Measurements from ENCODE around the gene PLLP. TPM values are rescaled to one million over a fixed set of nuclear protein-coding genes. Genes with fewer than 3 reads are reported as not detected.

Gene PLLP
- total RNA-seq, 2 experiments from 2014 or later, result 0.34 to 0.54 TPM

- no peaks in the 10 kb centered on the region for H3K36me3 Mint-ChIP-seq
- H3K9me3 Mint-ChIP-seq, result no peaks in the 10 kb centered on the region
- H3K27me3 Mint-ChIP-seq, result peaks cover 7% of the 10 kb centered on the region
- DNase-seq, result no peak
- no peak overlapping the region for H3K27ac Mint-ChIP-seq
- no peak overlapping the region for H3K4me3 Mint-ChIP-seq
- H3K4me1 Mint-ChIP-seq, result peaks cover 7% of the 10 kb centered on the region
These were observed 22.9 kb upstream of the PLLP start for GRCh38 chr16:57307365-57307764.

DNA sequence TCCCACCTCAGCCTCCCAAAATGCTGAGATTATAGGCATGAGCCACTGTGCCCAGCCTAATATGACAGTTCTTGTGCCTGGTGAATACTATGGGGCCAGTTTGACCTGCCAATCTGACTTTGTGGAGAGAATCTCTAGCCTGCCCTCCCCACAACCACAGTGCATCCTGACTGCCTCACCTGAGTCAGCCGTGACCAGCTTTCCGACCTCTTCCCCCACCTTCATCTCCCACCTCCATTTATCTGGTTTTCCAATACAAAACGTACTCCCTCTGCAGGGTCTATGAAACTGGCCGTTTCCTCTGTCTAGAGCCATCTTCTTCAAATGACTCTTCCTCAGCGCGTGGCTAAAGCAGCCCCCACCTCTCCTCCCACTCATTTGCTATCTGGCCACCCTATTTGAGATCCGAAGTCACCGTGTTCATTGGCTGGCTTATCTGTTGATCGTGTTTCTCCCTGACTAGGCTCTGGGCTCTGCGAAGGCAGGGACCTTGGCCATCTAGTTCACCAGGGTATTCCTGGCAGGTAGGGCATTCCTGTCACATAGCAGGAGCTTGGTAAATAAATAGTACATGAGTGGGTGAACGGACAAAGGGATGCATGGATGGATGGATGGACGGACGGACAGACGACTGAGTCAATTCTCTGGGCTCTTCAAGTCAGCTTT, 22.3 kb upstream of the PLLP start:
- H3K27ac Mint-ChIP-seq, result no peak overlapping the region
- no peak overlapping the region for H3K4me3 Mint-ChIP-seq

DNA sequence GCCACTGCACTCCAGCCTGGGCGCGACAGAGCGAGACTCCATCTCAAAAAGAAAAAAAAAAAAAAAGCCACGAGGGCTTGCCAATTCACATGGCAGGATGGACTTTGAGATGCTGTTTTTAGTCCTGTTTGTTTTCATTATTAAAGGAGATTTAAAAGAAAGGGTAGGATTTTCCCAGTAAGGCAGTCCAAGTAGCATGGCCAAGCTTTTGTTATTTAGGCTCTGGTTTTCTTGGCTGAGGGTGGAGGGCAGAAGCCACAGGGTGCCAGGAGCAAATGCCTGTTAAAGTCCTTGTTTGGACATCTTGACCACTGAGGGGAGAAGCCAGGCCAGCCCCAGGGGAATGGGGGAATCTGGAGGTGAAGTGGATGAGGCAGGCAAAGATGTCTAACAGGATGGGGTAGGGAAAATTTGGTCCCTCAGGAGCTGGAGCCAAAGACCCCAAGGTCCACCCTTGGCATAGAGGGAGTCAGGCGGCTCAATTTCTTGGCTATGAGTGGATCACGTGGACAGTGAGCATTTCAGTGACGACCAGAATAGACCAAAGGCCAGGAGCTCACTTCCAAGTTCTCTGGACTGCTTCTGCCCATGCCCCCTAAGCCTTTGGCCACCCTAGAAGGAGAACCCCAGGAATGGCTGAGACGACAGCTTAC, 20.8 kb upstream of the PLLP start:
- Mint-ChIP-seq H3K9me3 (no peaks in the 10 kb centered on the region), H3K27me3 (peaks cover 4% of the 10 kb centered on the region), H3K4me1 (peaks cover 7% of the 10 kb centered on the region), H3K27ac (no peak overlapping the region), H3K4me3 (no peak overlapping the region), H3K36me3 (no peaks in the 10 kb centered on the region)
- no peak for DNase-seq

More for the DNA sequence above, 22.3 kb upstream of the PLLP start:
- Mint-ChIP-seq H3K27me3 (peaks cover 4% of the 10 kb centered on the region), H3K4me1 (peaks cover 7% of the 10 kb centered on the region), H3K9me3 (no peaks in the 10 kb centered on the region), H3K36me3 (no peaks in the 10 kb centered on the region)
- DNase-seq, result no peak

DNA sequence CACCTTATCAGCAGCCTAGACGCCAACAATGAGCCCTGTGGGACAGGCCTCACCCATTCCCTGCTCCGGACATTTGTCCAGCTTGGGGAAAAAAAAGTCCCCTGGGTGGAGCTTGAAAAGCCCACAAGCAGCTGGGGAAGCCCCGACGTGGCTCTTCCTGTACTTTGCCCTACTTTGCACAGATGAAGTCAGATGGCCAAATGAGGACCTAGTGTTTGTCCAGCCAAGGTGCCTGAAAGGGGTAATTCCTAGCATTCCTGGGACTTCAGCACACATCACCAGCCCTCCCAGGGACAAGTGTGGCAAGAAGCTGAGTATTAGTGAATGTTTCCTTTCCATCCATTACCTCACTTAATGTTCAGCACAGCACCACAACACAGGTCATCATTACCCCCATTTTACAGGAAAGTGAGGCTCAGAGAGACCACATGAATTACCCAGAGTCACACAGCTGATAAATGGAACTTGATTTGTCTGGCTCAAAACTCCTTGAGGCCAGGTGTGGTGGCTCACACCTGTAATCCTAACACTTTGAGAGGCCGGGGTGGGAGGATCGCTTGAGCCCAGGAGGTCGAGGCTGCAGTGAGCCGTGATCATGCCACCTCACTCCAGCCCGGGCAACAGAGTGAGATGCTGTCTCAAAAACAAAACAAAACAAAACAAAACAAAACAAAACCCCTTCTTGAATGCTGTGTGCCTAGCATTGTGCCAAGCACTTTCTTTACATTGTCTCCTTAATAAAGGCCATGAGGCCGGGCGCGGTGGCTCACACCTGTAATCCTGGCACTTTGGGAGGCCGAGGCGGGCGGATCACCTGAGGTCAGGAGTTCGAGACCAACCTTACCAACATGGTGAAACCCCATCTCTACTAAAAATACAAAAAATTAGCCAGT, 19.9 kb upstream of the PLLP start:
- no peak for DNase-seq
- peaks cover 4% of the 10 kb centered on the region for H3K27me3 Mint-ChIP-seq
- no peaks in the 10 kb centered on the region for H3K36me3 Mint-ChIP-seq
- H3K4me3 Mint-ChIP-seq, result no peak overlapping the region
- peaks cover 7% of the 10 kb centered on the region for H3K4me1 Mint-ChIP-seq
- H3K9me3 Mint-ChIP-seq, result no peaks in the 10 kb centered on the region
- H3K27ac Mint-ChIP-seq, result no peak overlapping the region

DNA sequence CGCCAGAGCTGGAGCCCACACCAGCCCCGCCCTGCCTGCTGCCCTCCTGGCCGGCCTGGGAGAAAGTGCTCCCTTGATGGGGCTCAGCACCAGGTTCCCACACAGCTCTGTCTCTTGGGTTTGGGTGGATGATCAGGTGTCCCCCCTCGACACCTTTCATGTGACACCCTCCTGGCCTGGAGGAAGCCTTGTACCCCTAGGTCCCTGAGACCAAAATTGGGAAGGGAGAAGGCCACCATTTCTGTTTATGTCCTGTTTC, 19.4 kb upstream of the PLLP start:
- no peak for DNase-seq
- no peaks in the 10 kb centered on the region for H3K36me3 Mint-ChIP-seq
- no peaks in the 10 kb centered on the region for H3K9me3 Mint-ChIP-seq
- H3K4me1 Mint-ChIP-seq, result peaks cover 7% of the 10 kb centered on the region
- no peak overlapping the region for H3K4me3 Mint-ChIP-seq
- peaks cover 4% of the 10 kb centered on the region for H3K27me3 Mint-ChIP-seq
- no peak overlapping the region for H3K27ac Mint-ChIP-seq

DNA sequence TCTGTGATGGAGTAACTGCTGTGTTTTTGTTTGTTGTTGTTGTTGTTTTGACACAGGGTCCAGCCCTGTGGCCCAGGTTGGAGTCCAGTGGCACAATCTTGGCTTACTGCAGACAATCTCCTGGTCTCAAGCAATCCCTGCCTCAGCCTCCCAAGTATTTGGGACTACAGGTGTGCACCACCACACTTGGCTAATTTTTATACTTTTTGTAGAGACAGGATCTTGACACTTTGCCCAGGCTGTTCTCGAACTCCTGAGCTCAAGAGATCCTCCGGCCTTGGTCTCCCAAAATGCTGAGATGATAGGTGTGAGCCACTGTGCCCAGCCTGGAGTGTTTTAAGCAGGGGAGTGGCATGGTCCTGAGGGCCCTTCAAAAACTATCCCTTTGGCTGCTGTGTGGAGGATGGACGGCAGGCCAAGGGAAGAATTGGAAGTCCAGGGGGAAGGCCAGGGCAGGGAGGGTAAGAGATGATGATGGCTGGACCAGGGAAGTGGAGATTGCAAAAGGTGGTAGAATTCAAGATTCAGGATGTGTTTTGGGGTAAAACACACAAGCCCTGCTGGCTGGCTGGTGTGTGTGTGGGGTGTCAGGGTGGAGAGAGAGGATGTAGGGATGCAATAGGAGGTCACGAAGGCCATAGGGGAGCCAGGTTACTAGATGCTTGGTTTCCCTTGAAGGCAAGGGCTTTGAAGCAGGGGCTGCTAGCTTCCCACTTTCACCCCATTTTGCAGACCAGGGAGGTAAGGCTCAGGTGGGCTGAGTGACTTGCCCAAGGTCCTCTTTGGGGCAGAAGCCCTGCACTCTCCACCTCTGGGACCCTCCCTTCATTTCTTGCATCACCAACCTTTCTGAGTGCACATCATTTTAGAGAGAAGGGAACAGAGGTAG, 18.8 kb upstream of the PLLP start:
- H3K4me3 Mint-ChIP-seq, result no peak overlapping the region
- H3K27ac Mint-ChIP-seq, result peak overlapping the region; percentile 11
- H3K27me3 Mint-ChIP-seq, result peaks cover 4% of the 10 kb centered on the region

GRCh38 chr16:57301126-57301817, 16.8 kb upstream of the PLLP start:
- DNase-seq, result no peak
- peaks cover 14% of the 10 kb centered on the region for H3K4me1 Mint-ChIP-seq
- H3K27ac Mint-ChIP-seq, result no peak overlapping the region
- H3K9me3 Mint-ChIP-seq, result no peaks in the 10 kb centered on the region
- H3K27me3 Mint-ChIP-seq, result no peaks in the 10 kb centered on the region
- no peak overlapping the region for H3K4me3 Mint-ChIP-seq
- no peaks in the 10 kb centered on the region for H3K36me3 Mint-ChIP-seq

More for the DNA sequence above, 18.8 kb upstream of the PLLP start:
- no peaks in the 10 kb centered on the region for H3K9me3 Mint-ChIP-seq
- no peak for DNase-seq
- H3K4me1 Mint-ChIP-seq, result peaks cover 8% of the 10 kb centered on the region
- H3K36me3 Mint-ChIP-seq, result no peaks in the 10 kb centered on the region

DNA sequence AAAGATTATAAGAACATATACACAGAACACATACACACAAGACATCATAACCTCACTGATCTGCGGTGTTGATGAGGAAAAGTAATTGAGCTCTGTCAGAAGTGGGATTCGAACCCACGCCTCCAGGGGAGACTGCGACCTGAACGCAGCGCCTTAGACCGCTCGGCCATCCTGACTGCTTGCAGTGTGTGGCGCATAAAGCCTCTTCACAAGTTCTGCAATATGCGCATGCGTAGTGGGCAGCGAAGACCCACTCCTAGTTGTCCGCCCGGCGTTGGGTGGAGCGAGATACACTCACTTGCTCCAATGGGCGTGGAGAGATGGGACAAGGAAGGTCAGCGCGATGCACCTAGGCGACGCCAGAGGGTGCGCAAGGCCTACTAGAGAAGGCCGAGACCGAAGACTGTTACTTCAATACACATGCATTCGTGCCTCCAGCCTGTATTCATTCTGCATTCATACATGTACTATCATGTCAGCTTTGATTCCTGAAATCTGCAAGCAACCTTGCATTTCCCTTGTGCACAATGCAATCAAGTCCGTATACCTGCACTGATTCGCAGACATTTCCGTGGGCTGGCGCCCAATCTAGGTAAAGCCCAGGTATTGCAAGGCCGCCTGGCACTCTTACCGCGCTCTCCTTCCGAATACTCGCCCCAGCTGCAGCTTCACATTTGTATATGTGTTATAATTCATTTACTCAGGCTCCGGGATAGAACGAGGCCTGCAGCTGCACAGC, 16.1 kb upstream of the PLLP start:
- H3K4me3 Mint-ChIP-seq, result no peak overlapping the region
- H3K27me3 Mint-ChIP-seq, result no peaks in the 10 kb centered on the region
- peak; percentile 96 for DNase-seq
- no peak overlapping the region for H3K27ac Mint-ChIP-seq
- H3K9me3 Mint-ChIP-seq, result no peaks in the 10 kb centered on the region
- H3K36me3 Mint-ChIP-seq, result no peaks in the 10 kb centered on the region
- H3K4me1 Mint-ChIP-seq, result peaks cover 14% of the 10 kb centered on the region

- Mint-ChIP-seq H3K4me1 (peaks cover 14% of the 10 kb centered on the region), H3K36me3 (no peaks in the 10 kb centered on the region), H3K9me3 (no peaks in the 10 kb centered on the region), H3K27me3 (no peaks in the 10 kb centered on the region), H3K4me3 (no peak overlapping the region), H3K27ac (no peak overlapping the region)
- DNase-seq, result peak; percentile 85
These were observed 15.4 kb upstream of the PLLP start for GRCh38 chr16:57299719-57300386.

GRCh38 chr16:57299009-57299718, 14.7 kb upstream of the PLLP start:
- Mint-ChIP-seq H3K27me3 (no peaks in the 10 kb centered on the region), H3K4me3 (no peak overlapping the region), H3K27ac (peak overlapping the region; percentile 5), H3K4me1 (peaks cover 12% of the 10 kb centered on the region), H3K36me3 (no peaks in the 10 kb centered on the region), H3K9me3 (no peaks in the 10 kb centered on the region)
- DNase-seq, result no peak

GRCh38 chr16:57297856-57298255, 13.4 kb upstream of the PLLP start:
- Mint-ChIP-seq H3K27ac (peak overlapping the region; percentile 71), H3K36me3 (no peaks in the 10 kb centered on the region), H3K27me3 (no peaks in the 10 kb centered on the region), H3K4me3 (peak overlapping the region; percentile 44), H3K9me3 (no peaks in the 10 kb centered on the region), H3K4me1 (peaks cover 9% of the 10 kb centered on the region)
- no peak for DNase-seq

GRCh38 chr16:57289391-57290257, 5.2 kb upstream of the PLLP start:
- Mint-ChIP-seq H3K27ac (no peak overlapping the region), H3K9me3 (no peaks in the 10 kb centered on the region), H3K4me1 (peaks cover 17% of the 10 kb centered on the region), H3K27me3 (peaks cover 6% of the 10 kb centered on the region), H3K4me3 (no peak overlapping the region), H3K36me3 (no peaks in the 10 kb centered on the region)
- DNase-seq, result no peak

All from activated naive CD8-positive, alpha-beta T cell treated with anti-CD3 and anti-CD28 coated beads for 36 hours (primary cell).